Calu3 (cell line): ENCODE measurements around the gene MAP1LC3A. TPM values are rescaled to one million over a fixed set of nuclear protein-coding genes. Genes with fewer than 3 reads are reported as not detected.
A peak's percentile ranks its signal among the peaks of the same experiment; 100 is the strongest.

ENCODE experiments used
- BruUV-seq: library from RNA; stranded (reverse); fragments of 400-500 nt; replicated peaks from 2 replicates; lab custom pipeline; 2021; lab: Mats Ljungman, UMichigan
- CTCF ChIA-PET: fragments of 300-600 bp; sonication (Branson Sonifier 250); formaldehyde crosslinking; loops from one replicate; lab custom pipeline; 2022; ENCODE audit warnings: antibody characterized with exemption; lab: Charles Lee
- DNase-seq: peaks from one replicate; pipeline ENCODE4 v3.0.0; 2022
- H3K27ac Mint-ChIP-seq: one replicate; pipeline ENCODE4 v1.8.0; 2022; ENCODE audit warnings: mixed read lengths; ENCODE audit not compliant: unreplicated experiment
- H3K27me3 Mint-ChIP-seq: one replicate; pipeline ENCODE4 v1.8.0; 2022; ENCODE audit warnings: mixed read lengths; ENCODE audit not compliant: unreplicated experiment
- H3K36me3 Mint-ChIP-seq: one replicate; pipeline ENCODE4 v1.8.0; 2022; ENCODE audit warnings: mild to moderate bottlenecking, moderate library complexity, mixed read lengths; ENCODE audit not compliant: insufficient read depth, unreplicated experiment
- H3K4me1 Mint-ChIP-seq: one replicate; pipeline ENCODE4 v1.8.0; 2022; ENCODE audit warnings: mild to moderate bottlenecking, low read depth, mixed read lengths; ENCODE audit not compliant: unreplicated experiment
- H3K4me3 Mint-ChIP-seq: one replicate; pipeline ENCODE4 v1.8.0; 2022; ENCODE audit warnings: mild to moderate bottlenecking, low read depth, moderate library complexity, mixed read lengths; ENCODE audit not compliant: unreplicated experiment
- H3K9me3 Mint-ChIP-seq: one replicate; pipeline ENCODE4 v1.8.0; 2022; ENCODE audit warnings: low read depth, mixed read lengths; ENCODE audit not compliant: unreplicated experiment
- intact Hi-C: fragments of 100-400 bp; cut with micrococcal nuclease; formaldehyde crosslinking; loops from one replicate; pipeline ENCODE4 v1.10.0; 2022; ENCODE audit not compliant: unreplicated experiment
- total RNA-seq: library from RNA; stranded (reverse); gene quantifications from 2 replicates; pipeline ENCODE4 v1.2.3, GENCODE V29; 2022
- TF ChIP-seq, protein P1 (sequence below): fragments of 200-600 bp; IDR thresholded peaks from one replicate; pipeline ENCODE4 v1.8.0; 2022; ENCODE audit warnings: antibody characterized with exemption; ENCODE audit not compliant: unreplicated experiment

Gene MAP1LC3A
- total RNA-seq, 1 experiment from 2014 or later, result 0.78 TPM

DNA sequence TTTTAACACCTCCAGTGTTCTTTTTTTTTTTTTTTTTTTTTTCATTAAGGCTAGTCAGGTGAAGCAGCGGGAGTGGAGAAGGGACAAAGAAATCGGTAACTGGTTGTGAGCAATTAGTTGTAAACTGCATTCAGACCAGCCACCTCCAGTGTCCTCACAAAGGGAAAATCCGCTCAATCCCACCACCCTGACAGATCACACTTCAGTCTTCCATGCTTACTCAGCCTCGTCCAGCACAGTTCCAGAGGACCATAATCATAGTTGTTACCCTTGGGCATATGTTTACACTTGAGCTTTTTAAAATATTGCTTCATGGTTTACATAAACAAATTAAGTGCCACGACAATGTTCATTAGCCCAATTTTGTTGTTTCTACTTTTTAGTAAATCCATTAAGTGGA lies 32.1 kb upstream of the MAP1LC3A start:
- TSS peak; percentile 68 for BruUV-seq
- Mint-ChIP-seq H3K36me3 (peaks cover 69% of the 10 kb centered on the region), H3K4me3 (peak overlapping the region; percentile 64), H3K4me1 (peaks cover 83% of the 10 kb centered on the region), H3K27ac (peak overlapping the region; percentile 90), H3K27me3 (no peaks in the 10 kb centered on the region), H3K9me3 (no peaks in the 10 kb centered on the region)
- CTCF ChIA-PET, result interaction anchor here (0.6 kb wide), 1 partner anchor 1913 kb away, joined by 4 read pairs; no protein-coding TSS in a partner anchor
- intact Hi-C loops, result no loop called here
- DNase-seq, result no peak
- TF ChIP-seq, protein P1, sequence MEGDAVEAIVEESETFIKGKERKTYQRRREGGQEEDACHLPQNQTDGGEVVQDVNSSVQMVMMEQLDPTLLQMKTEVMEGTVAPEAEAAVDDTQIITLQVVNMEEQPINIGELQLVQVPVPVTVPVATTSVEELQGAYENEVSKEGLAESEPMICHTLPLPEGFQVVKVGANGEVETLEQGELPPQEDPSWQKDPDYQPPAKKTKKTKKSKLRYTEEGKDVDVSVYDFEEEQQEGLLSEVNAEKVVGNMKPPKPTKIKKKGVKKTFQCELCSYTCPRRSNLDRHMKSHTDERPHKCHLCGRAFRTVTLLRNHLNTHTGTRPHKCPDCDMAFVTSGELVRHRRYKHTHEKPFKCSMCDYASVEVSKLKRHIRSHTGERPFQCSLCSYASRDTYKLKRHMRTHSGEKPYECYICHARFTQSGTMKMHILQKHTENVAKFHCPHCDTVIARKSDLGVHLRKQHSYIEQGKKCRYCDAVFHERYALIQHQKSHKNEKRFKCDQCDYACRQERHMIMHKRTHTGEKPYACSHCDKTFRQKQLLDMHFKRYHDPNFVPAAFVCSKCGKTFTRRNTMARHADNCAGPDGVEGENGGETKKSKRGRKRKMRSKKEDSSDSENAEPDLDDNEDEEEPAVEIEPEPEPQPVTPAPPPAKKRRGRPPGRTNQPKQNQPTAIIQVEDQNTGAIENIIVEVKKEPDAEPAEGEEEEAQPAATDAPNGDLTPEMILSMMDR, result no peak

DNA sequence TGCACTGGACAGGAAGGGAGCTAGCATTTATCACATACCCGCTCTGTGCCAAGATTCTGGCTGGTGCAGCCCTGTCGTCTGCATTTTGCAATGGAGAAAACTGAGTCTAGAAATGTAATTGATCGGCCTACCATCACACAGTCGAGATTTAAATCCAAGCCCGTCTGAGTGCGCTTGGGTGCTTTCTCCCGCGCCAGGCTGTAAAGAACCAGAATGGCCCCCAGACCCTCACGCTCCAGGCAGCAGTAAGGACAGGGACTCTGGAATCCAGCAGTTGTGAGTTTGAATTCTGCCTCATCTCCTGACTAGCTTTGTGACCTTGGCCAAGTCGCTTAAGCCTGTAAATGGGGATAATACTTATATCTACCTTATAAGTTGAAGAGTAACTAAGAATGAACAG lies 31.5 kb upstream of the MAP1LC3A start:
- intact Hi-C loops, result no loop called here
- Mint-ChIP-seq H3K27me3 (no peaks in the 10 kb centered on the region), H3K4me3 (peak overlapping the region; percentile 64), H3K9me3 (no peaks in the 10 kb centered on the region), H3K4me1 (peaks cover 77% of the 10 kb centered on the region), H3K36me3 (peaks cover 69% of the 10 kb centered on the region), H3K27ac (peak overlapping the region; percentile 90)
- TF ChIP-seq, protein P1, result no peak
- DNase-seq, result no peak
- BruUV-seq, result no TSS peak
- CTCF ChIA-PET, result interaction anchor here (0.6 kb wide), 1 partner anchor 1914 kb away, joined by 4 read pairs; no protein-coding TSS in a partner anchor

DNA sequence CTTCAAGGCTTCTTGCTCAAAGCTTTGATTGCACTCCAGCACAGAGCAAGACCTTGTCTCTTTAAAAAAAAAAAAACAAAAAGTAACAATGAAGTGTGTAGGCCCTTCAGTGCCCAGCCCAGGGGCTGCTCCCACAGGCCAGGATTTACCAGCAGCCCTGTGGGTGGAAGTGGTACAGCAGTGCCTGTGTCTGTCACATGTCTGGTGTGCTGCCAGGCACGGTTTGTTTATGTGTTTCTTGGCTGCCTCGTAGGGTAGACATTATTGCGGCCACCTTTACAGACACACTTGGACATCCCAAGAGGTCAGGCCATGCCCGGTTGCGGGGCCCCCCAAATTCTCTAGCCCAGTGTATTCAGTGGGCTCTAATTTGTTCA lies 29.6 kb upstream of the MAP1LC3A start:
- Mint-ChIP-seq H3K27ac (peak overlapping the region; percentile 64), H3K36me3 (peaks cover 52% of the 10 kb centered on the region), H3K27me3 (no peaks in the 10 kb centered on the region), H3K4me1 (peaks cover 58% of the 10 kb centered on the region), H3K4me3 (no peak overlapping the region), H3K9me3 (no peaks in the 10 kb centered on the region)
- intact Hi-C loops, result no loop called here
- BruUV-seq, result no TSS peak
- TF ChIP-seq, protein P1, result no peak
- CTCF ChIA-PET, result no interaction called here
- DNase-seq, result no peak

DNA sequence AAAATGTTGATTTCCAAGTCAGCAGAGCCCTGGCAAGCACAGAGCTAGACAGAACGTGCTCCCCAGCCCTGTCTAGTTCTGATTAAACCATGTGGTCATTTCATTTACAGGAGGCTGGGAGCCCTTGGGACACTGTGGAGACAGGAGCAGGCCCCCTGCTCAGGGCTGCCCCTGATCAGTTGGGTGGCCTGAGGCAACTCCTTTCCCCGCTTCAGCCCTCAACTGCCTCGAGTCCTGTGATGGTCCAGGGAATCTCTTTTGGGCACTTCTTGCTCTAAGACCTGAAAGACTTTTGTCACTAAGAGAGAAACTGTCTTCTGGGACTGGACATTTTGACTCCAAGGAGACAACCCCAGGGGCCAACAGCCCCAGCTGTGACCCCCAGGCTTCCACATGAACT lies 28.8 kb upstream of the MAP1LC3A start:
- TF ChIP-seq, protein P1, result no peak
- Mint-ChIP-seq H3K36me3 (peaks cover 57% of the 10 kb centered on the region), H3K4me3 (no peak overlapping the region), H3K9me3 (no peaks in the 10 kb centered on the region), H3K4me1 (peaks cover 51% of the 10 kb centered on the region), H3K27me3 (no peaks in the 10 kb centered on the region), H3K27ac (peak overlapping the region; percentile 53)
- no peak for DNase-seq
- CTCF ChIA-PET, result interaction anchor here (0.7 to 1.2 kb wide), 2 partner anchors 217 to 567 kb away, joined by 3 to 11 read pairs; no protein-coding TSS in a partner anchor
- intact Hi-C loops, result no loop called here
- BruUV-seq, result no TSS peak
